HG03025 (cell line): ENCODE results near the gene COQ10A.
"Not testable (repeated sequence)": the region's sequence is repeated elsewhere in the genome, so short reads cannot be mapped to it uniquely, and the experiment has no call there.

Experiments
- ATAC-seq: cut with Tn5 transposase; IDR thresholded peaks from one replicate; pipeline ENCODE4 v1.9.1; 2021; ENCODE audit warnings: mild to moderate bottlenecking, moderate library complexity; ENCODE audit not compliant: unreplicated experiment, low FRiP score

COQ10A gene

DNA sequence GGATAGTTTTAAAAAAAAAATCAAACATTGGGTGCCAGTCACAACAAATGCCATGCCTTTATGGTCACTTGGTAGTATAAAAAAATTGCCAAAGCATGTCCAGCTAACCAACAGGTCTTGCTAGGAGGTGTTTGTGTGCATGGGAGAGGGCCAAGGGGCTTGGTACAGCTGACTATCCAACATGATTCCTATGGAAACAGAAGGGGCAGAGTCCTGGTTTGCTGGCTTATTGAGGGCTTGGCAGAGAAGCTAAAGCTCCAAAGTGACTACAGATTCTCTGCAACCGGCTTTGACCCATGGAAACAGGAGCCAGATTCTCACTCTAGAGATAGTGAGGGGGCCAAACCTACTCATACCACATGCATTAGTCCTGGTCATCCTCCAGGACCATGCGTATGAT, 5.7 kb downstream of the COQ10A start:
- not testable (repeated sequence) for ATAC-seq

DNA sequence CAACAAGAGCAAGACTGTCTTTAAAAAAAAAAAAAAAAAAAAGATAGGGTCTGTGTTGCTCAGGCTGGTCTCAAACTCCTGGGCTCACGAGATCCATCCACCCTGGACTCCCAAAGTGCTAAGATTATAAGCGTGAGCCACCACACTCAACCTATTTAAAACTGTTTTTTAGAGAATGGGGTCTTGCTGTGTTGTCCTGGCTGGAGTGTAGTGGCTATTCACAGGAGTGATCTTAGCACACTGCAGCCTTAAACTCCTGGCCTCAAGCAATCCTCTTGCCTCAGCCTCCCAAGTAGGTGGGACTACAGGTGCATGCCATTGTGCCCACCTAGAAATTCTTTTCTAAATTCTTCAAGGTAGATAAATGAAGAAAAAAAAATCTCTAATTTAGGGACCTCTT, 7.6 kb downstream of the COQ10A start:
- no peak for ATAC-seq

GRCh38 chr12:56278905-56279304, 12.2 kb downstream of the COQ10A start:
- no peak for ATAC-seq

DNA sequence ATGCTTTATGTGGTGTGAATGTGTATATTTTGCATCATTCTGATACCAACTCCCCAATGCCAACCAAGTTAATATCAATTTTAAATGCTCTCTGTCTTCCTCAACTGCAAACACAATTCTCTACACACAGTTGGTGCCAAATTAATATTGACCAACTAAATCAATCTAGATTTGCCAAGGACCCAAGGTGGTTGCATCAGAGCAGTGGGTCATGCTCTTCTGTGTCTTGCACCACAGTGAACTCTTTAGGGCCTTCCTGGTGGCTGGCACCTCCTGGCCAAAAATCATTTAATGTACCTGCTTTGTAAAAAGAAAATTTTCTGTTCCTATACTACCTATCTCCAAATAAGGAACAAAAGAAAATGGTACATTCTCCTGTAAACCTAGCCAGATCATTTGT, 14.1 kb downstream of the COQ10A start:
- no peak for ATAC-seq

DNA sequence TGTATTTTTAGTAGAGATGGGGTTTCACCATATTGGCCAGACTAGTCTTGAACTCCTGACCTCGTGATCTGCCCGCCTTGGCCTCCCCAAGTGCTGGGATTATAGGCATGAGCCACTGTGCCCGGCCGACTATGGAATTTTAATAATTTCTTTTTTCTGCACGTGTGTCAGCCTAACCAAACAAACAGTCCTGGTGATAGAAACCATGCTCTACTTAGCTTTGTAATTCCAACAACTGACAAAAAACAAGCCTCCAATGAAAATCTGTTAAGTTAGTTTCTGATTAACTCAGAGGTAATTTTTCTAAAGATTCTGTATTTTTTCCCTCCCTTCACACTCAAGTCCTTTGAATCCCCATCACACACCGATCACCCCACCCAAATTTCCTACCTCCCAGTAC, 15.3 kb downstream of the COQ10A start:
- no peak for ATAC-seq

GRCh38 chr12:56282579-56282978, 15.8 kb downstream of the COQ10A start:
- no peak for ATAC-seq

- not testable (repeated sequence) for ATAC-seq
Observed at GRCh38 chr12:56284263-56284662, 17.5 kb downstream of the COQ10A start.

GRCh38 chr12:56286044-56286830, 19.5 kb downstream of the COQ10A start:
- no peak for ATAC-seq

DNA sequence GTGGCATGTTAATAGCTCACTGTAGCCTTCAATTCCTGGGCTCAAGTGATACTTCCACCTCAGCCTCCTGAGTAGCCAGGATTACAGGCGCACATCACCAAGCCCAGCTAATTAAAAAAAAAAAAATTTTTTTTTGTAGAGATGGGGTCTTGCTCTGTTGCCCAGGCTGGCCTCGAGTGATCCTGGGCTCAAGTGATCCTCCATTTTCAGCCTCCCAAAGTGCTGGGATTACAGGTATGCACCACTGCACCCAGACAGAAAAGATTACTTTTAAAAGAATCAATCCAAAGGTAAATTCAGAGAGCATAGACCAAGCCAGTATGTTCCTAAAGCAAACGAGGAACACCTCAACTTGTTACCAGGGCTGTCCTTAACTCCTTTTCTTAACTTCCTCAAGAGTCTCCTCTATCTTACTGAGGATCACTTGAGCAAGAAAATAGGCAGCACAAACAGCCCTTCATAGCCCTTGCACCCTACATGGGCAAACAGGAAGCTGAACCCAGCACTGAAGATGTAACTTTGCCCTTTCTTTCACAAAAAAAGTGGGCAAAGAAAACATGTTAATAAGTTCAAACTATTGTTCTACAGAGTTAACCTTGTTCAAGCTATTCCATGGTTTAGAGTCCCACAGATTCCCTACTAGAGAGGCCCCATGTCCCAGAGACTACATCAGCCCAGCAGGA, 22.1 kb downstream of the COQ10A start:
- ATAC-seq = no peak

GRCh38 chr12:56293795-56294194, 27.1 kb downstream of the COQ10A start:
- ATAC-seq = no peak

DNA sequence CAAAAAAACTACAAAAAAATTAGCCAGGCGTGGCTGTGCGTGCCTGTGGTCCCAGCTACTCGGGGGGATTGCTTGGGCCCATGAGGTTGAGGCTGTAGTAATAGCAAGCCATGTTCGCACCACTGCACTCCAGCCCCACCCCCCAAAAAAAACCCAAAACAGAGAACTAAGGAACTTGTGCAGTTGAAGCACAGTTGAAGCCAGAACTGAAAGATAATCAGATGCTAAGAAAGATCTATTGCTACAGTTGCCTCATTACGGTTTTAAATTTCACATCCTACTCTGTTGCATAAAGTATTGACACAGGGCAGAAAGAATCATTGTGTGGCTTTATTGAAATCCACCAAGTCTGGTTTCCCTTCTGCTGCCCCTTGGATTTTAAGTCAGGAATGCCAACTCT, 29.6 kb downstream of the COQ10A start:
- ATAC-seq = no peak

DNA sequence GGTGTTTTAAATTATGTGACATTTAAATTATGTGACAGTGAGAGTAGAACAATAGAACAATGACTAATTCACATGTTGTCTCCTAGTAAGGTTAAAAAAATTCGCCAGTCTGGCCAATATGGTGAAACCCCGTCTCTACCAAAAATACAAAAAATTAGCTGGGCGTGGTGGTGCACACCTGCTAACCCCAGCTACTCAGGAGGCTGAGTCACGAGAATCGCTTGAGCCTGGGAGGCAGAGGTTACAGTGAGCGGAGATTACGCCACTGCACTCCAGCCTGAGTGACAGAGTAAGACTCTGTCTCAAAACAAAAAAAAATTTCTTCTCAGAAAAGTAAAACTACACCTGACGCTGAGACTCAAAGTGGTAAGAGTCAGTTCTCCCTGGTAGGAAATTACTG, 30.7 kb downstream of the COQ10A start:
- no peak for ATAC-seq

DNA sequence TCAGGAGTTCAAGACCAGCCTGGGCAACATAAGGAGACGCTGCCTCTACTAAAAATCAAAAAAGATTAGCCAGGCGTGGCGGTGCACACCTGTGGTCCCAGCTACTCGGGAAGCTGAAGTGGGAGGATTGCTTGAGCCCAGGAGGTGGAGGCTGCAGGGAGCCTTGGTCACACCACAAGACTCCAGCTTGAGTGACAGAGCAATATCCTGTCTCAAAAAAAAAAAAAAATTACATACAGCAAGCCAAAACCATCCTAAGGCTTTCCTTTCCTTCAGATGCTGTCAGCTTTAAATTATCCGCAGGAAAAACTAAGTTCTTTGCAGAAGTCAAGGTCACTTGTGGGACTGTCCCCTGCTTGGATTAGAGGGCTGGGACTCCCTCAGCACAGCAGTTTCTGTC, 32.1 kb downstream of the COQ10A start:
- ATAC-seq = no peak

DNA sequence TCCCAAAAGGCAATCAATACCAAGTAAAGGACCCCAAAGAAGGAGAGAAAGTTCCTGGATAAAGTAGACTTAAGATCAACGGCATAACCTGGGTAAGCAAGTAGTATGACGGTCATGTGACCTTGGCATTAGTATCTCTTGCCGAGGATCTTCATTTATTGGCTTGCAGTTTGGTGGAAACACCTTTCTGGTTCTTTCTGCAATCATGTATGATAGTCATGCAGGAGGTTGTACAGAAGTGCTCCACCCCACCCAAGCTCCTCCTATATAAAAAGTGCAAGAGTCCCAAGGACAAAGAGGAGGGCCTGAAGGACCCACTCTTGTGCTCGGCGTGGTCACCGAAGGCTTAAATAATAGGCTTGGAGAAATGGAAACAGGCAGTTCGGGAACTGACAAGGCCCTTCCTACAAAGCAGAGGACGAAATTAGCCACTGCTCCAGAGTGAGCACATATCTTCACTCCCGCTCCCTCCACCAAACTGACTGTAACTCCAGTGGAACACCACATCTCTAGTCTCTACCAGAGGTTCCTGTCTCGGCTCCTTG, 32.6 kb downstream of the COQ10A start:
- ATAC-seq = no peak

- ATAC-seq = peak; percentile 88
Observed at GRCh38 chr12:56299853-56300643, 33.3 kb downstream of the COQ10A start, which contains the start of gene CS. Gene CS (minus strand): TSS chr12:56300330. CDS start chr12:56300201, 129 bp downstream.

DNA sequence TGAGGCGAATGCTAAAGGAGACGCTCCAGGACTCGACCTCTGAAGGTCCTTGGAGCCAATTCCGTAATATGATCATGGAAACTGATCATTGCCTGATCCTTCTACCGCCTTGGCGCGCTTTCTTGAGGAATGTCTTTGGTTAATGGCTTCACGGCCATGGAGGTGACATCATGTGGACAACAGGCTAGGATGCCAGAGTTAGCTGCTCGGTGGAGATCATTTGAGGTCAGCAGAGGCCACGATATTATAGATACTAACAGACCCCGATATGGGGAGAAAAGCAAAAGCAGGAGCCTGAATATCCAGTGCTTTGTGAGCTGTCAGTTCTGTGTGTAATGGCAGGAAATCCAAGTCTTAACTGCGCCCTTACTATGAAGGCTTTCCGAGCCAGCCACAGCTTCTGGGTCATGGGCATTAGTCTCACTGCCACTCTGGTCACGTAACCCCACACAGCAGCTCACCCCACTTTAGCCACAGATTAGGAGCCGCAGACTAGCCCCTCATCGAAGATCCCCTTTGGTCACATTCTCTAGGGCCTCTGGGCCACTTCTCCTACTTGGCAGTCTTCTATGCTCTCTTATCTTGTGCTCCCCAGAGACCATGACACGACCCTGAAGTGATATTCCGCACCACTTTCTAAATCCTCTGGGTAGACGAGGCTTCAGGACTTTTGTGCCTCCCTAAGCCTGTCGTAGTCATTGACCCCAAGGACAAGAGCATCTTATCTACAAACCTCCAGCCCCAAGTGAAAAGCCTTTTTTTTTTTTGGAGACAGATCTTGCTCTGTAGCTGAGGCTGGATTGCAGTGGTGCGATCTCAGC, 34.1 kb downstream of the COQ10A start:
- no peak for ATAC-seq

DNA sequence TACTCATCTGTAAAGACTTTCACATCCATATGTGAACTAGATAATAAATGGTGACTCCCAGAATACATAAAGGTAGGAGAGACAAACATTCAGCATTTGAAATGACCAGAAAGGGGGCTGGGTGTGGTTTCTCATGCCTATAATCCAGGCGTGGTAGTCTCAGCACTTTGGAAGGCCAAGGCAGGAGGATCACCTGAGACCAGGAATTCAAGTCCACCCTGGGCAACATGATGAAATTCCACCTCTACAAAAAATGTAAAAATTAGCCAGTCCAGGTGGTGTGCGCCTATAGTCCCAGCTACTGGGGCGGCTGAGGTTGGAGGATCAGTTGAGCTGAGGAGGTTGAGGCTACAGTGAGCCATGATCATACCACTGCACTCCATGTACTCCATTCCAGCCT, 37.5 kb downstream of the COQ10A start:
- no peak for ATAC-seq

DNA sequence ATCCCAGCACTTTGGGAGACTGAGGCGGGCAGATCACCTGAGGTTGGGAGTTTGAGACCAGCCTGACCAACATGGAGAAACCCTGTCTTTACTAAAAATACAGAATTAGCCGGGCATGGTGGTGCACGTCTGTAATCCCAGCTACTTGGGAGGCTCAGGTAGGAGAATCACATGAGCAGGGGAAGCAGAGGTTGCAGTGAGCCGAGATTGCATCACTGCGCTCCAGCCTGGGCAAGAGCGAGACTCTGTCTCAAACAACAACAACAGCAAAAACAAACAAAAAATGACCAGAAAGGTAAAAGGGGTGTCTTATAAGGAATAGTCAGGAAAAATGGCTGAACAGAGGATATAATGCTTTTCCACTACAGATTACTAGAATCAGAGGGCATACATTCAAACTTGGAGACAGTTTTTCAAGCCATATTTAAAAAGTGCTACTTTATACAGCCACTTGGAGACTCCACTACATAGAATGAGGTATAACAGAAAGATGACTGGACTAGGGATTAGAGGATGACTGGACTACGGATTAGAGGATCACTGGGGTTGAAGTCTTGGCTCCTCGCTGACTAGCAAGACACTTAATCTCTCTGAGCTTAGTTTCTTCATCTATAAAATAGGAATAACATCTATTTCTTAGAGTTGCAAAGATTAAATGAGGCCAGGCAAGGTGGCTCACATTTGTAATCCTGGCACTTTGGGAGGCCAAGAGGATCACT, 38.3 kb downstream of the COQ10A start:
- no peak for ATAC-seq

DNA sequence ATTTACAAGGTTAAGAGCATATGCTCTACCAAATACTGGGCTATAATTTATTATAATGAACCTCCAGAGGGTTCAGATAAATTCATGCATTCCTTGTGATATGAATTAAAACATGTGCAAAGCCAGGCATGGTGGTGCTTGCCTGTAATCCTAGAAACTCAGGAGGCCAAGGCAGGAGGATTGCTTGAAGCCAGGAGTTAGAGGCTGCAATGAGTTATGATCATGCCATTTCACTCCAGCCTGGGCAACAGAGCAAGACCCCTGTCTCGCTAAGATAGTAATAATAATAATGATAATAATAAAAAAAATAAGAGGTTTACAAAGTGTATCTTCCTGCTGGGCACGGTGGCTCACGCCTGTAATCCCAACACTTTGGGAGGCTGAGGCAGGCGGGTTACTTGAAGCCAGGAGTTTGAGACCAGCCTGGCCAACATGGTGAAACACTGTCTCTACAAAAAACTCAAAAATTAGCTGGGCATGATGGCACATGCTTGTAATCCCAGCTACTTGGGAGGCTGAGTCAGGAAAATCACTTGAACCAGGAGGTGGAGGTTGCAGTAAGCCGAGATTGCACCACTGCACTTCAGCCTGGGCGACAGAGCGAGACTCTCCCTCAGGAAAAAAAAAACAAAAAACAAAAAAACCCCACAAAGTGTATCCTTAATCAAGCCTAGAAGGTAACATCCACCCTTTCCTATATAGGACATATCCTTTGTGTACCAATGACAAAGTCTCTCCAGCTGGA, 40.7 kb downstream of the COQ10A start:
- ATAC-seq = no peak
